Neural cell (in vitro differentiated cells): ENCODE results near the gene STK32B.

Experiments used
- EZH2 ChIP-seq: fragments of 200-600, 300-800 bp; shearing (Covaris generic), sonication (generic); IDR thresholded peaks from 2 replicates; pipeline ENCODE4 v1.6.1; 2014; ENCODE audit warnings: antibody characterized with exemption, low read length, borderline replicate concordance, mild to moderate bottlenecking; ENCODE audit not compliant: insufficient read depth, poor library complexity, severe bottlenecking
- POLR2AphosphoS5 ChIP-seq: IDR thresholded peaks from 2 replicates; pipeline ENCODE4 v1.6.1; 2012
- TF ChIP-seq, protein P1 (sequence below): IDR thresholded peaks from 2 replicates; pipeline ENCODE4 v1.6.1; 2012; ENCODE audit warnings: borderline replicate concordance
- TF ChIP-seq, protein P2 (sequence below): fragments of 450-650 bp; IDR thresholded peaks from 2 replicates; pipeline ENCODE4 v1.5.1; 2014; ENCODE audit warnings: antibody characterized with exemption, mild to moderate bottlenecking, moderate library complexity; ENCODE audit not compliant: poor library complexity, severe bottlenecking

DNA sequence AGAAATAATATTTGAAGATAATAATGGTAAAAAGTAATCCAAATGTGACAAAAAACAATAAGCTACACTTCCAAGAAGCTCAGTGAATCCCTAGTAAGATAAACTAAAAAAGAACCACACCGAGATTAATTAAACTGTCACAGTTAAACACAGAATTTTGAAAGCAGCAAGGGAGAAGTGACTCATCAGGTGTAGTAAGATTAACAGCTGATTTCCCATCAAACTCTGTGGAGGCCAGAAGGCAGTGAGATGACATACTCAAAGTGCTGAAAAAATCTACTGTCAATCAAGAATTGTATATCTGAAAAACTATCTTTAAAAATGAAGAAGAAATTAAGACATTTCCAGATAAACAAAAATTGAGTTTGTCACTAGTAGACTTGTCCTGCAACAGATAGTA, 35.3 kb downstream of the STK32B start:
- no peak for TF ChIP-seq EZH2
- TF ChIP-seq, protein P1, sequence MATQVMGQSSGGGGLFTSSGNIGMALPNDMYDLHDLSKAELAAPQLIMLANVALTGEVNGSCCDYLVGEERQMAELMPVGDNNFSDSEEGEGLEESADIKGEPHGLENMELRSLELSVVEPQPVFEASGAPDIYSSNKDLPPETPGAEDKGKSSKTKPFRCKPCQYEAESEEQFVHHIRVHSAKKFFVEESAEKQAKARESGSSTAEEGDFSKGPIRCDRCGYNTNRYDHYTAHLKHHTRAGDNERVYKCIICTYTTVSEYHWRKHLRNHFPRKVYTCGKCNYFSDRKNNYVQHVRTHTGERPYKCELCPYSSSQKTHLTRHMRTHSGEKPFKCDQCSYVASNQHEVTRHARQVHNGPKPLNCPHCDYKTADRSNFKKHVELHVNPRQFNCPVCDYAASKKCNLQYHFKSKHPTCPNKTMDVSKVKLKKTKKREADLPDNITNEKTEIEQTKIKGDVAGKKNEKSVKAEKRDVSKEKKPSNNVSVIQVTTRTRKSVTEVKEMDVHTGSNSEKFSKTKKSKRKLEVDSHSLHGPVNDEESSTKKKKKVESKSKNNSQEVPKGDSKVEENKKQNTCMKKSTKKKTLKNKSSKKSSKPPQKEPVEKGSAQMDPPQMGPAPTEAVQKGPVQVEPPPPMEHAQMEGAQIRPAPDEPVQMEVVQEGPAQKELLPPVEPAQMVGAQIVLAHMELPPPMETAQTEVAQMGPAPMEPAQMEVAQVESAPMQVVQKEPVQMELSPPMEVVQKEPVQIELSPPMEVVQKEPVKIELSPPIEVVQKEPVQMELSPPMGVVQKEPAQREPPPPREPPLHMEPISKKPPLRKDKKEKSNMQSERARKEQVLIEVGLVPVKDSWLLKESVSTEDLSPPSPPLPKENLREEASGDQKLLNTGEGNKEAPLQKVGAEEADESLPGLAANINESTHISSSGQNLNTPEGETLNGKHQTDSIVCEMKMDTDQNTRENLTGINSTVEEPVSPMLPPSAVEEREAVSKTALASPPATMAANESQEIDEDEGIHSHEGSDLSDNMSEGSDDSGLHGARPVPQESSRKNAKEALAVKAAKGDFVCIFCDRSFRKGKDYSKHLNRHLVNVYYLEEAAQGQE: no peak
- TF ChIP-seq, protein P2, sequence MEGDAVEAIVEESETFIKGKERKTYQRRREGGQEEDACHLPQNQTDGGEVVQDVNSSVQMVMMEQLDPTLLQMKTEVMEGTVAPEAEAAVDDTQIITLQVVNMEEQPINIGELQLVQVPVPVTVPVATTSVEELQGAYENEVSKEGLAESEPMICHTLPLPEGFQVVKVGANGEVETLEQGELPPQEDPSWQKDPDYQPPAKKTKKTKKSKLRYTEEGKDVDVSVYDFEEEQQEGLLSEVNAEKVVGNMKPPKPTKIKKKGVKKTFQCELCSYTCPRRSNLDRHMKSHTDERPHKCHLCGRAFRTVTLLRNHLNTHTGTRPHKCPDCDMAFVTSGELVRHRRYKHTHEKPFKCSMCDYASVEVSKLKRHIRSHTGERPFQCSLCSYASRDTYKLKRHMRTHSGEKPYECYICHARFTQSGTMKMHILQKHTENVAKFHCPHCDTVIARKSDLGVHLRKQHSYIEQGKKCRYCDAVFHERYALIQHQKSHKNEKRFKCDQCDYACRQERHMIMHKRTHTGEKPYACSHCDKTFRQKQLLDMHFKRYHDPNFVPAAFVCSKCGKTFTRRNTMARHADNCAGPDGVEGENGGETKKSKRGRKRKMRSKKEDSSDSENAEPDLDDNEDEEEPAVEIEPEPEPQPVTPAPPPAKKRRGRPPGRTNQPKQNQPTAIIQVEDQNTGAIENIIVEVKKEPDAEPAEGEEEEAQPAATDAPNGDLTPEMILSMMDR: no peak
- no peak for TF ChIP-seq POLR2AphosphoS5
